Cerebellar cortex (tissue), 1 donor: Measurements from ENCODE around the gene DEAF1.

Source experiments
- DNase-seq: peaks from one replicate; pipeline ENCODE4 v3.0.0-alpha.2; 2015; ENCODE audit warnings: low spot score

The DEAF1 gene

DNA sequence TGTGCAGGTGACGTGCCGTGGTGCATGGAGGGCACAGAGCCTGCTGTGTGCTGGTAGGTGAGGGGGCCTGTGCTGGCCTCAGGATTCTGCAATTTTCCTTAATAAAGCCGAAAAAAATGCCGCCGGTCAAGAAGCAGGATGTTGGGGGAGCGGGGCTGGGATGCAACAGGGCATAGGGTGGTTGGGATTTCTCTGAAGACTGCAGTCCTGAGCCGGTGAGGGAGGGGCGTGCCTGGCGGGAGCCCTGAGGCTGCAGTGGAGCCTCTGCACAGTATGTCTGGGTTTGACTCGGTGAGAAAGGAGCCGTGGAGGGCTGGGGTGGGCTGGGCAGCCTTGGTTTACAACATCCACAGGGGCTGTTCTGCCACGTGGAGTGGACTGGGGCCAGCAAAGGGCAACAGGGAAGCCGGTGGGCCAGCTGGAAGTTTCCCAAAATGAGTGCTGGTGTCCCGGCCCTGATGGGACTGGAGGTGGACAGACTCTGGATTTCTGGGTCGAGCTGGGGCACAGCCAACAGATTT, 71.6 kb downstream of the DEAF1 start:
- DNase-seq: no peak

DNA sequence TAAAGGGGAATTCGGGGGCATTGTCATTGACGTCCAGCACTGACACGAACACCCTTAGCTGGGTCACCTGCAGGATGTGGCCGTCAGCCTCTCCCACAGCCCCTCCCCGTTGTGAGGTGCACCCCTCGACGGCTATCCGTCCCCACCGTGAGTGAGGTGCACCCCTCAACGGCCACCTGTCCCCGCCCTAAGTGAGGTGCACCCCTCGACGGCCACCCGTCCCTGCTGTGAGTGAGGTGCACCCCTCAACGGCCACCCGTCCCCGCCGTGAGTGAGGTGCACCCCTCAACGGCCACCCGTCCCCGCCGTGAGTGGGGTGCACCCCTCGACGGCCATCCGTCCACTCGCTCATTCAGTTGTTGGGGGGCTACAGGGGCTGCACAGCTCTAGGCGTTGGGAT, 73.2 kb downstream of the DEAF1 start:
- no peak for DNase-seq

DNA sequence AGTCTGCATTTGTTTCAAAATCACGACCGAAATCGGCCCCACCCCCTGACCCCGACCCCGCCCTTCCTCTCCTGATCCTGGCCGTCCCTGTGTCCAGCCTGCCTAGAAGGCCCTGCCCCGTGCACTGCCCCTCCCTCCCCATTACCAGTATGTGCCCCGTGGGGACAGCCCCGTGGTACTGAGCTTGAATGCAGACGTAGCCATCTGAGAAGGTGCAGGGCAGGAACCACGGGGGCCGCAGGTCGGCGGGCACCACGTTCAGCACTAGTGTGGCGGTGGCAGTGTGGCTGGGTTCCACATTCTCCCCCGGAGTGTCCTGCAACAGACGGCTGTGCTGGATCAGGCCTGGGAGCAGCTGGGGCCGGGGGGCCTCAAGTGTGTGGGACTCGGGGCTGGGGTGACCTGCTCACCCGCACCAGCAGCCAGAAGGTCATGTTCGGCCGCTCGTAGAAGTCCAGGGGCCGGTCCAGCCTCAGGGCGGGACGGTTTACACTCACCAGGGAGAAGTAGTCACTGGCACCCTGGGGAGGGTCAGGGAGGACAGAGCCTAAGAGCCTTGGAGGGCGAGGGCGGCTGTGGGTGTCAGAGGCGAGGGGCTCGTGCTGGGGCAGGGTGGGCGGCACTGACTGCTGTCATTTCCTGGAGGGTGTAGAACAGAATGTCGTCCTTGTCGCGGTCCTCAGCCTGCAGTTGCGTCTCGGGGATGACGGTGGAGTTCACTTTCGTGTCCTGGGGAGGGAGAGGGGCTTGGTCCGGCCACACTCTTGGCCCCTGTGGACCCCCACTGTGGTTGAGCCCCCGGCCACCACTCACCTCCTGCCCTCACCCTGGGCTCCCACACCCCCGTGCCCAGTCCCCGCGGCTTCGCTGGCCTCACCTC, 73.8 kb downstream of the DEAF1 start:
- DNase-seq: no peak

- DNase-seq: no peak
These were observed 74.8 kb downstream of the DEAF1 start for GRCh38 chr11:620201-620600.

DNA sequence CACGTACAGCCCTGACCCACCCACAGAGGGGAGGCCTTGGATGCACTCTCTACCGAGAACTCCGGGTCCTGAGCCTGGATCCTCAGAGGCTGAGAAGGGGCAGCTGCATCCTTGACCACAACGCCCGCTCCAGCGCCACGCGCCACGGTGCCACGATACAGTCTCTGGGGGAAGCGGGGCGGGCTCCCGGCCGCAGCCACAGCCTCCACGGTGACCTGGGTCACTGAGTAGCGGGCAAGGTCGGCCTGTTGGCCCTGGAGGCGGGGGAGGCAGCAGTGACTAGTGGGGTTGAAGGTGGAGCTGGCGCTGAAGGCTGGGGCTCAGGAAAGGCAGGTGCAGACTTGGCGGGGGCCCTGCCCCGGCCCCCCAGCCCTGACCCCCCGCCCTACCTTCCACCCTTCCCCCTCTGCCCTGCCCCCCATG, 75.4 kb downstream of the DEAF1 start:
- DNase-seq: no peak

GRCh38 chr11:618856-619627, 76.0 kb downstream of the DEAF1 start:
- DNase-seq: no peak

GRCh38 chr11:617912-618682, 76.9 kb downstream of the DEAF1 start:
- no peak for DNase-seq

DNA sequence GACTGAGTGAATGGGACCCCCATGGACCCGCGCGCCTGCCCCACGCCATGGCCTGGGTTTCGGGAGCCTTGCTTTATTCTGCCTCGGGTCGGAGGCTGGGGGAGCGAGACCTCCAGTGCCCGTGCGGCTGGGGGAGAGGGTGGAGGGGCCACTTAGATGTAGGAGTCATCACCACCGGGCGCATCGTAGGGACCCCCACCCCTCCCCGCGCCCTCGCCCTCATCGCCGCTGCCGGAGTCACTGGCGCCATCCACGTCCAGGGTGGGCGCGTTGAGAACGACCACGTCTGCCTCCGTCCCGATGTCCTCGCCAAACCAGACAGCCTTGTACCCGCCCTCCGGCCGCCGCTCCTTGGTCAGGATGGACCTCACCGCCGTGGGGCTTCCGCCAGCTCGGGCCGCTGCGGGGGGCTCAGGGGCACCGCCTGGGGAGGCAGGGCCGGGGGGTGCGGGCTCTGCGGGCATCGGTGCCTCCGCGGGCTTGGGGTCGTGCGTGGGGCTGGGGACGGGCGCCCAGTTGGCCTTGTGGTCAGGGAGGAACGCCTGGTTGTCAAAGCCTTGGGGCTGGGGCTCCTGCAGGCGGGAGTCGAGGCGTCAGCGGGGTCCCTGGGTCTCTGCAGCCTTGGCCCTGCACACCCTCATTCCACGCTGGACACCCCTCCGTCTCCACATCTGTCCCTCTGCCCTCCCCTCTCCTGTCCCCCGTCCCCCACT, 77.7 kb downstream of the DEAF1 start:
- DNase-seq: no peak

- DNase-seq: no peak
These were observed 78.5 kb downstream of the DEAF1 start for GRCh38 chr11:616320-617198.

DNA sequence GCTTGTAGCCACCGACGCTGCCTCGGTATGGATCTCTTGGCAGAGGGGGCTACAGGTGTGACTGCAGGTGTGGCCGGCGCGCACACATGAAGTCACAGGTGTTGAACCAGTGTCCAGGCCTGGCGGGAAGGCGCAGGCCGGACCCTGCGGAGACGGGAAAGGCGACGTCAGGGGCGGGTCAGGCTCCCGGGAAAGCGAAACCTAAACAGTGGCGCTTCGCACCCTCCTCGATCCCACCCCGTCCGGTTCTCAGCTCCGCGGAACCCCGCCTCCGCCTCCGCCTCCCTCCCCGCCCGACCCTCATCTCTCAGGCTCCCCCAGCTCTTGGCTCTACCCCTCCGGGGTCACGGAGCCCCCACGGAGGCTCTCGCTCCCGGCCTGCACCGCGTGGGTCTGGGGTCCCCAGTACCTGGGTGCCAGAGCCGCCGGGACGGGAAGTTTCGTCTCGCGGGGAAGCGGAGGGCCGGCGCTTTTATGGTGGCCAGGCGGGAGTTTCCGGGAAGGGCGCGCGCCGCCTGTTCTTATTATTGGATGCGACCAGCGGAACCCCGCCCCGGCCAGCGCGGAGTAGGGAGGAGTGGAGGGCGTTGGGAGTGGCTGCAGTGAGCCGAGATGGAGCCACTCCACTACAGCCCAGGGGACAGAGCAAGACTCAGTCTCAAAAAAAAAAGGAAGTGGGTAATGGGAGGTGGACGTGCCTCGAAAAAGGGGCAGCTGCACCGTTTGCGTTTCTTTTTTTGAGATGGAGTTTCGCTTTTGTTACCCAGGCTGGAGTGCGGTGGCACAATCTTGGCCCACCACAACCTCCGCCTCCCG, 79.3 kb downstream of the DEAF1 start, which contains the start of gene IRF7:
Gene IRF7 (minus strand): TSS at position 447 of the 816 bp plus-strand sequence. CDS start 586 bp downstream, outside the sequence.
- DNase-seq: peak; percentile 82

- peak; percentile 64 for DNase-seq
These were observed 80.2 kb downstream of the DEAF1 start for GRCh38 chr11:614623-615503.

GRCh38 chr11:614021-614622, 80.9 kb downstream of the DEAF1 start:
- DNase-seq: no peak

GRCh38 chr11:613369-613968, 81.6 kb downstream of the DEAF1 start:
- DNase-seq: peak; percentile 58

- no peak for DNase-seq
These were observed 82.1 kb downstream of the DEAF1 start for GRCh38 chr11:612961-613300.

- DNase-seq: no peak
These were observed 82.6 kb downstream of the DEAF1 start for GRCh38 chr11:612201-612960.

GRCh38 chr11:611001-611996, 83.7 kb downstream of the DEAF1 start:
- no peak for DNase-seq
